ENCODE results near the gene CARD8. TPM values are rescaled to one million over a fixed set of nuclear protein-coding genes. Genes with fewer than 3 reads are reported as not detected.

The CARD8 gene, protein sequence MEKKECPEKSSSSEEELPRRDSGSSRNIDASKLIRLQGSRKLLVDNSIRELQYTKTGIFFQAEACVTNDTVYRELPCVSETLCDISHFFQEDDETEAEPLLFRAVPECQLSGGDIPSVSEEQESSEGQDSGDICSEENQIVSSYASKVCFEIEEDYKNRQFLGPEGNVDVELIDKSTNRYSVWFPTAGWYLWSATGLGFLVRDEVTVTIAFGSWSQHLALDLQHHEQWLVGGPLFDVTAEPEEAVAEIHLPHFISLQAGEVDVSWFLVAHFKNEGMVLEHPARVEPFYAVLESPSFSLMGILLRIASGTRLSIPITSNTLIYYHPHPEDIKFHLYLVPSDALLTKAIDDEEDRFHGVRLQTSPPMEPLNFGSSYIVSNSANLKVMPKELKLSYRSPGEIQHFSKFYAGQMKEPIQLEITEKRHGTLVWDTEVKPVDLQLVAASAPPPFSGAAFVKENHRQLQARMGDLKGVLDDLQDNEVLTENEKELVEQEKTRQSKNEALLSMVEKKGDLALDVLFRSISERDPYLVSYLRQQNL
- total RNA-seq (2022) (17.7 and 19.9 TPM in 2 replicates), Bru-seq, nascent RNA (percentile 58 among the genes with signal in this experiment), BruChase-seq, experiment 1, labeled RNA remaining after a 2-hour chase (percentile 62 among the genes with signal in this experiment), BruChase-seq, experiment 2, labeled RNA remaining after a 6-hour chase (percentile 62 among the genes with signal in this experiment)
- long read RNA-seq, partial matches to known transcripts = 0 of 8 reads
- long read RNA-seq, other reads (novel, unspliced or antisense) = 6 of 8 reads

- no peaks in the 10 kb centered on the region for H3K36me3 ChIP-seq (ENCODE audit: control insufficient read depth, insufficient read depth, low read length)
- H3K9me3 ChIP-seq = no peaks in the 10 kb centered on the region
- TF ChIP-seq, protein P1, sequence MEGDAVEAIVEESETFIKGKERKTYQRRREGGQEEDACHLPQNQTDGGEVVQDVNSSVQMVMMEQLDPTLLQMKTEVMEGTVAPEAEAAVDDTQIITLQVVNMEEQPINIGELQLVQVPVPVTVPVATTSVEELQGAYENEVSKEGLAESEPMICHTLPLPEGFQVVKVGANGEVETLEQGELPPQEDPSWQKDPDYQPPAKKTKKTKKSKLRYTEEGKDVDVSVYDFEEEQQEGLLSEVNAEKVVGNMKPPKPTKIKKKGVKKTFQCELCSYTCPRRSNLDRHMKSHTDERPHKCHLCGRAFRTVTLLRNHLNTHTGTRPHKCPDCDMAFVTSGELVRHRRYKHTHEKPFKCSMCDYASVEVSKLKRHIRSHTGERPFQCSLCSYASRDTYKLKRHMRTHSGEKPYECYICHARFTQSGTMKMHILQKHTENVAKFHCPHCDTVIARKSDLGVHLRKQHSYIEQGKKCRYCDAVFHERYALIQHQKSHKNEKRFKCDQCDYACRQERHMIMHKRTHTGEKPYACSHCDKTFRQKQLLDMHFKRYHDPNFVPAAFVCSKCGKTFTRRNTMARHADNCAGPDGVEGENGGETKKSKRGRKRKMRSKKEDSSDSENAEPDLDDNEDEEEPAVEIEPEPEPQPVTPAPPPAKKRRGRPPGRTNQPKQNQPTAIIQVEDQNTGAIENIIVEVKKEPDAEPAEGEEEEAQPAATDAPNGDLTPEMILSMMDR (IDR thresholded peaks at IDR 0.05; ENCODE audit: insufficient read depth in 1 of 2, low read depth in 1 of 2, low read length in 1 of 2, severe bottlenecking in 1 of 2, unreplicated experiment in 1 of 2) = no peak
- TSS peak; percentile 87 for BruUV-seq (replicated peaks)
- H3K4me1 Mint-ChIP-seq (ENCODE audit: low read depth, unreplicated experiment) = peaks cover 6% of the 10 kb centered on the region
- ChIA-PET CTCF (interaction anchor here (0.7 to 1.5 kb wide), 7 partner anchors 9 to 136 kb away, joined by 3 to 7 read pairs (median 5); partner anchors contain the start of gene KDELR1), POLR2A (interaction anchor here (0.6 to 1.2 kb wide), 7 partner anchors 18 to 136 kb away, joined by 3 to 21 read pairs (median 6); partner anchors contain the start of gene TMEM143)
- peak within 1 kb of the TSS; percentile 63 for H3K4me3 ChIP-seq (ENCODE audit: low read depth, low read length)
- H3K36me3 Mint-ChIP-seq (ENCODE audit: insufficient read depth, unreplicated experiment) = no peaks in the 10 kb centered on the region
- no peaks in the 10 kb centered on the region for H3K9me3 Mint-ChIP-seq (ENCODE audit: unreplicated experiment)
- peak within 1 kb of the TSS; percentile 96 for H3K27ac Mint-ChIP-seq (ENCODE audit: unreplicated experiment)
- H3K27me3 ChIP-seq (replicated peaks; ENCODE audit: control insufficient read depth, insufficient read depth, low read length) = no peaks in the 10 kb centered on the region
- H3K27me3 Mint-ChIP-seq (ENCODE audit: insufficient read depth, unreplicated experiment) = no peaks in the 10 kb centered on the region
- intact Hi-C loops (cut with micrococcal nuclease; ENCODE audit: unreplicated experiment) = loop anchor here (1.0 kb wide), 1 partner anchor 52 kb away; no protein-coding TSS in a partner anchor
- H3K4me1 ChIP-seq = peaks cover 7% of the 10 kb centered on the region; the same call in 1 of the 2 replicates
- DNase-seq = peak; percentile 84 to 88
- H3K4me3 Mint-ChIP-seq (ENCODE audit: unreplicated experiment) = peak within 1 kb of the TSS; percentile 95
Measured at GRCh38 chr19:48255376-48256303, at the start of gene CARD8. Gene CARD8, minus strand, starts transcription at chr19:48255912. Its CDS starts 14,892 bp downstream, at chr19:48241020.

DNA sequence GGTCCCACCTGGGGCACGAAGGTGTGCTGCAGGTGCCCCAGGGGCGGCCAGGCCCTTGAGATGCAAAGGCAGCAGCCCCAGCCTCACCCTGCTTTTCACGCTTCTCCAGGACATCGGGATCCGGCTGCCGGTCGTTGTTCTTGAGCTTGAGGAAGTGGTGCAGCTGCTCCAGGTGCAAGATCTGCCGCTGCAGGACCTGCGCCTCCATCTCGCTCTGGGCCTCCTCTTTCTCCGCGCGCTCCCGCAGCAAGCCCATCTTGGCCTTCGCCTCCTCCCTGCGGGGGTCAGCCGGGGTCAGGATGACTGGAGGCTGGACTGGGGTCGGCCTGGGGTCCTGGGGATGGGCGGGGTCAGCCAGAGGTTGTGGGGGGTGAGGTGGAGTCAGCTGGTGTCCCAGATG, 48.2 kb upstream of the CARD8 start:
- intact Hi-C loops (cut with micrococcal nuclease; ENCODE audit: unreplicated experiment) = no loop called here
- H3K27me3 Mint-ChIP-seq (ENCODE audit: insufficient read depth, unreplicated experiment) = no peaks in the 10 kb centered on the region
- Histone ChIP-seq H3K36me3 (ENCODE audit: control insufficient read depth, insufficient read depth, low read length) (no peaks in the 10 kb centered on the region), H3K4me3 (ENCODE audit: low read depth, low read length) (no peak overlapping the region), H3K27me3 (replicated peaks; ENCODE audit: control insufficient read depth, insufficient read depth, low read length) (no peaks in the 10 kb centered on the region), H3K9me3 (no peaks in the 10 kb centered on the region), H3K4me1 (no peaks in the 10 kb centered on the region)
- peaks cover 6% of the 10 kb centered on the region for H3K4me1 Mint-ChIP-seq (ENCODE audit: low read depth, unreplicated experiment)
- no TSS peak for BruUV-seq (replicated peaks)
- H3K27ac Mint-ChIP-seq (ENCODE audit: unreplicated experiment) = no peak overlapping the region
- ChIA-PET CTCF (interaction anchor here (0.6 to 1.0 kb wide), 3 partner anchors 34 to 178 kb away, joined by 3 read pairs; partner anchors contain the start of genes SYNGR4, TMEM143 and ZNF114), POLR2A (no interaction called here)
- DNase-seq = no peak
- H3K36me3 Mint-ChIP-seq (ENCODE audit: insufficient read depth, unreplicated experiment) = no peaks in the 10 kb centered on the region
- H3K9me3 Mint-ChIP-seq (ENCODE audit: unreplicated experiment) = no peaks in the 10 kb centered on the region
- no peak overlapping the region for H3K4me3 Mint-ChIP-seq (ENCODE audit: unreplicated experiment)
- TF ChIP-seq, protein P1 (IDR thresholded peaks at IDR 0.05; ENCODE audit: insufficient read depth in 1 of 2, low read depth in 1 of 2, low read length in 1 of 2, severe bottlenecking in 1 of 2, unreplicated experiment in 1 of 2) = no peak

Data from Caco-2 (cell line).